SK-N-SH (cell line): ENCODE results near the gene TEAD1. TPM values are rescaled to one million over a fixed set of nuclear protein-coding genes. Genes with fewer than 3 reads are reported as not detected.

Experiments used
- CTCF ChIA-PET: fragments of 300-600, 350-600 bp; formaldehyde crosslinking; extraction: SDS; loops from one replicate; lab custom pipeline; 2021; lab: Yijun Ruan, JAX
- POLR2A ChIA-PET: fragments of 350-600 bp; sonication (Branson Sonifier 250); formaldehyde crosslinking; extraction: SDS; loops from one replicate; lab custom pipeline; 2020; ENCODE audit warnings: antibody characterized with exemption, inconsistent platforms; lab: Yijun Ruan, JAX
- DNase-seq: peaks from one replicate; pipeline ENCODE4 v3.0.0; 2012
- H2AFZ ChIP-seq: fragments of 200-600 bp; sonication (generic); 2 replicates; pipeline ENCODE4 v1.8.1; 2016; ENCODE audit warnings: antibody characterized with exemption, mild to moderate bottlenecking, low read depth
- H3F3A ChIP-seq: fragments of 200-600 bp; sonication (generic); replicated peaks from 2 replicates; pipeline ENCODE3; 2016; ENCODE audit warnings: antibody characterized with exemption, mild to moderate bottlenecking; ENCODE audit not compliant: insufficient read depth
- H3K27ac ChIP-seq, 2 experiments: fragments of 200-500 bp in 1 of 2; fragments of 200-600 bp in 1 of 2; sonication (Bioruptor generic) in 1 of 2; sonication (generic), shearing (Covaris generic) in 1 of 2; 2 replicates each; pipeline versions ENCODE4 v1.5.1 to v1.6.1; 2014 to 2016; ENCODE audit warnings: low read depth in 2 of 2, inconsistent platforms in 1 of 2, low read length in 1 of 2, mild to moderate bottlenecking in 1 of 2, mixed read lengths in 1 of 2
- H3K27me3 ChIP-seq: fragments of 200-600 bp; sonication (generic), shearing (Covaris generic); 2 replicates; pipeline ENCODE4 v1.6.1; 2016; ENCODE audit warnings: mixed run types; ENCODE audit not compliant: insufficient read depth
- H3K36me3 ChIP-seq, 2 experiments: fragments of 200-500 bp in 1 of 2; fragments of 200-600 bp in 1 of 2; sonication (Bioruptor generic) in 1 of 2; sonication (generic) in 1 of 2; replicated peaks in 1 of 2; 2 replicates each; pipeline versions ENCODE3 to v1.5.1; 2014 to 2016; ENCODE audit warnings: low read length in 1 of 2, mild to moderate bottlenecking in 1 of 2; ENCODE audit not compliant: insufficient read depth in 2 of 2, control insufficient read depth in 1 of 2
- H3K4me1 ChIP-seq, 2 experiments: fragments of 200-500 bp in 1 of 2; fragments of 200-600 bp in 1 of 2; sonication (Bioruptor generic) in 1 of 2; sonication (generic), shearing (Covaris generic) in 1 of 2; 2 replicates each; pipeline versions ENCODE4 v1.5.1 to v1.6.1; 2014 to 2016; ENCODE audit warnings: low read depth in 1 of 2, low read length in 1 of 2, mixed run types in 1 of 2; ENCODE audit not compliant: insufficient read depth in 2 of 2, control insufficient read depth in 1 of 2
- H3K4me2 ChIP-seq: fragments of 200-600 bp; sonication (generic), shearing (Covaris generic); 2 replicates; pipeline ENCODE4 v1.6.1; 2017; ENCODE audit warnings: mixed run types
- H3K4me3 ChIP-seq, 2 experiments: fragments of 200-500 bp in 1 of 2; fragments of 200-600 bp in 1 of 2; sonication (Bioruptor generic) in 1 of 2; sonication (generic), shearing (Covaris generic) in 1 of 2; 2 replicates each; pipeline versions ENCODE4 v1.5.1 to v1.8.1; 2014 to 2016; ENCODE audit warnings: low read depth in 2 of 2, inconsistent platforms in 1 of 2, low read length in 1 of 2, mild to moderate bottlenecking in 1 of 2, mixed read lengths in 1 of 2, moderate library complexity in 1 of 2
- H3K79me2 ChIP-seq: fragments of 200-600 bp; sonication (generic); 2 replicates; pipeline ENCODE4 v1.8.1; 2017; ENCODE audit warnings: mild to moderate bottlenecking; ENCODE audit not compliant: insufficient read depth
- H3K9ac ChIP-seq: fragments of 200-600 bp; sonication (generic); 2 replicates; pipeline ENCODE4 v1.6.1; 2017; ENCODE audit warnings: mixed run types
- H3K9me2 ChIP-seq: fragments of 200-600 bp; sonication (generic); 2 replicates; pipeline ENCODE4 v1.6.1; 2017; ENCODE audit warnings: mixed run types
- H3K9me3 ChIP-seq: fragments of 200-600 bp; sonication (generic); 2 replicates; pipeline ENCODE4 v1.6.1; 2017; ENCODE audit warnings: mixed run types, mild to moderate bottlenecking, moderate library complexity
- H4K20me1 ChIP-seq: fragments of 200-600 bp; sonication (generic); 2 replicates; pipeline ENCODE4 v1.6.1; 2017; ENCODE audit warnings: mild to moderate bottlenecking, mixed run types; ENCODE audit not compliant: insufficient read depth
- CHD2 ChIP-seq: fragments of 150-350 bp; IDR thresholded peaks from 2 replicates; pipeline ENCODE4 v1.6.1; 2018; ENCODE audit warnings: low read length; ENCODE audit not compliant: partially characterized antibody
- EP300 ChIP-seq, 2 experiments: IDR thresholded peaks; 2 replicates each; pipeline versions ENCODE4 v1.4.0 to v1.6.1; 2012; ENCODE audit warnings: borderline replicate concordance in 1 of 2, low read depth in 1 of 2, low read length in 1 of 2
- EZH2phosphoT487 ChIP-seq: fragments of 200-600 bp; sonication (generic); IDR thresholded peaks from 2 replicates; pipeline ENCODE4 v1.6.1; 2017; ENCODE audit warnings: low read depth, mixed run types, mild to moderate bottlenecking, antibody characterized with exemption, moderate library complexity, borderline replicate concordance
- FOXJ3 ChIP-seq: sonication (generic); formaldehyde crosslinking; IDR thresholded peaks from 2 replicates; pipeline ENCODE4 v1.5.1; 2020; ENCODE audit warnings: mild to moderate bottlenecking, missing genetic modification reagents
- FOXM1 ChIP-seq: IDR thresholded peaks from 2 replicates; pipeline ENCODE4 v1.4.0; 2012; ENCODE audit warnings: low read depth, mild to moderate bottlenecking
- GABPA ChIP-seq: IDR thresholded peaks from 2 replicates; pipeline ENCODE4 v1.4.0; 2012; ENCODE audit warnings: low read depth, mild to moderate bottlenecking
- MEF2A ChIP-seq: IDR thresholded peaks from 2 replicates; pipeline ENCODE4 v1.4.0; 2012; ENCODE audit warnings: low read depth, borderline replicate concordance
- NFIC ChIP-seq: IDR thresholded peaks from 2 replicates; pipeline ENCODE4 v1.4.0; 2012; ENCODE audit warnings: borderline replicate concordance
- NRF1 ChIP-seq: IDR thresholded peaks from 2 replicates; pipeline ENCODE4 v1.6.1; 2012; ENCODE audit warnings: low read depth, mild to moderate bottlenecking, low read length
- RCOR1 ChIP-seq: fragments of 150-350 bp; IDR thresholded peaks from 2 replicates; pipeline ENCODE4 v1.6.1; 2017; ENCODE audit warnings: antibody characterized with exemption, low read length
- RXRA ChIP-seq: IDR thresholded peaks from 2 replicates; pipeline ENCODE4 v1.4.0; 2012; ENCODE audit warnings: low read depth, mild to moderate bottlenecking, borderline replicate concordance
- SIN3A ChIP-seq: IDR thresholded peaks from 2 replicates; pipeline ENCODE4 v1.6.1; 2012; ENCODE audit warnings: low read depth, mild to moderate bottlenecking, low read length, moderate library complexity, borderline replicate concordance
- SMC3 ChIP-seq: IDR thresholded peaks from 2 replicates; pipeline ENCODE4 v1.6.1; 2012; ENCODE audit warnings: low read depth, low read length, improper control_type of control experiment
- TCF12 ChIP-seq: IDR thresholded peaks from 2 replicates; pipeline ENCODE4 v1.4.0; 2012
- TEAD4 ChIP-seq: IDR thresholded peaks from 2 replicates; pipeline ENCODE4 v1.4.0; 2012; ENCODE audit warnings: mild to moderate bottlenecking, borderline replicate concordance; ENCODE audit not compliant: insufficient read depth
- YY1 ChIP-seq: IDR thresholded peaks from 2 replicates; pipeline ENCODE4 v1.4.0; 2012; ENCODE audit warnings: low read depth, mild to moderate bottlenecking
- WGBS: methylation state at CpG from one replicate; pipeline ENCODE4 v1.1.6; 2017; ENCODE audit warnings: low lambda C conversion rate; 5-methylcytosine and 5-hydroxymethylcytosine counted together
- polyA plus RNA-seq, 3 experiments: library from polyadenylated mRNA; depleted of rRNA; stranded (reverse); fragments of >200 nt; gene quantifications; 2 replicates each; pipeline ENCODE4 v1.2.3, GENCODE V29; 2012
- TF ChIP-seq, protein P1 (sequence below): fragments of 150-350 bp; IDR thresholded peaks from 2 replicates; pipeline ENCODE4 v1.6.1; 2016; ENCODE audit warnings: mild to moderate bottlenecking, low read depth, low read length
- TF ChIP-seq, protein P2 (sequence below): IDR thresholded peaks from 2 replicates; pipeline ENCODE4 v1.4.0; 2012; ENCODE audit warnings: low read depth
- TF ChIP-seq, protein P3 (sequence below): fragments of 200-600 bp; sonication (generic); IDR thresholded peaks from 2 replicates; pipeline ENCODE4 v1.6.1; 2017; ENCODE audit warnings: antibody characterized with exemption, mild to moderate bottlenecking, moderate library complexity
- TF ChIP-seq, protein P4 (sequence below): fragments of 150-350 bp; IDR thresholded peaks from 2 replicates; pipeline ENCODE4 v1.6.1; 2017; ENCODE audit warnings: antibody characterized with exemption, low read length, low read depth, borderline replicate concordance
- TF ChIP-seq, protein P5 (sequence below): IDR thresholded peaks from 2 replicates; pipeline ENCODE4 v1.4.0; 2012; ENCODE audit warnings: low read depth, borderline replicate concordance

The TEAD1 gene
- polyA plus RNA-seq, 1 of the 3 experiments (the other 2 are of a cell fraction), result 31.2 TPM

DNA sequence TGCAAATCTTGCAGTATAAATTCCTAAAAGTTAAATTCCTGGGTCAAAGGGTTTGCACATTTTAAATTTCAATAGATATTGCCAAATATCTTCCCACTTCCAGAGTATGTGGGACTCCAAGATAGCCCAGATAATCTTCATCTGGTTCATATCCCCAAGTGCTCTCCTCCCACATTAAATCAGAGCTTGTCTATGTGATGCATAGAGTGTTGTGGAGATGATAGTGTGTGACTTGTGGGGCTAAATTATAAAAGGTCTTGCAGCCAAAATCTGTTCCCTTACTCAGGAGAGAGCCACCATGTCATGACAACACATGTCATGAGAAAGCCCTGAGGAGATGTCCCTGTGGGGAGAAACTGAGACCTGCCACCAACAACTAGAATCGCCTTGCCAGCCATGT is 39.9 kb upstream of the TEAD1 start:
- 85% methylated on average over 1 of the region's 1 CpG for WGBS
- POLR2A ChIA-PET, result no interaction called here
- CTCF ChIA-PET, result no interaction called here

DNA sequence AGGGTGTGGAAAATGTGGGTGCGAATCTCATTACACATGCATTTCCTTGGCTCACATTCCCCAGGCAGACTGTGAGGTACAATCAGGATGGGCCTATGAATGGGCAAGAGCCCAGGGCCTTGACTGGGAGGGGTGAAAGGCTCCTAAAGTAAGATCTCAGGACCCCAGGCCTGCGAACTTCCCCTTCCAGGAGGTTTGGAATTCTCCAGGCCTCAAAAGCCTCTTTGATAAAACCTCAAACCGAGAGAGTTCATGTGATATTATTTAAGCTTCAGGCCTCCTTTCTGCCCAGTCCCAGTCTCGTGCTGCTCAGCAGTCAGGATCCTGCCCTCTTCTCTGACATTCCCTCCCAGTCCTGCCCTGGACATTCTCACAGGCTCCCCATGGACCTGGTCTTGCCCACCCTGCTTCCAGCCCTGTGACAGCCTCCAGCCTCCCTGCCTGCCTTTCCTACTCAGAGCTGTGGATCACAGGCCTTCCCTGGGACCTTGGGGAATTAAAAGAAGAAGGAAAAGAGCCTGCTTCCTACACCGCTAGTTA is 37.3 kb upstream of the TEAD1 start:
- H3K9ac ChIP-seq, result no peak overlapping the region
- H3K27ac ChIP-seq, result no peak overlapping the region
- no peaks in the 10 kb centered on the region for H3K9me3 ChIP-seq
- no peak overlapping the region for H2AFZ ChIP-seq
- no peak overlapping the region for H3K4me2 ChIP-seq
- H3K79me2 ChIP-seq, result no peaks in the 10 kb centered on the region
- no peaks in the 10 kb centered on the region for H4K20me1 ChIP-seq
- no peak for DNase-seq
- TF ChIP-seq GABPA (no peak), RXRA (no peak), EZH2phosphoT487 (no peak), CHD2 (no peak), NFIC (no peak), NRF1 (no peak), YY1 (no peak), SMC3 (no peak), FOXM1 (no peak), TEAD4 (no peak), RCOR1 (no peak), SIN3A (no peak), EP300 (IDR thresholded peaks at IDR 0.05; ENCODE audit: borderline replicate concordance in 1 of 2, low read depth in 1 of 2, low read length in 1 of 2) (no peak), MEF2A (no peak), FOXJ3 (CRISPR knock-in tag) (no peak)
- TF ChIP-seq, protein P1, sequence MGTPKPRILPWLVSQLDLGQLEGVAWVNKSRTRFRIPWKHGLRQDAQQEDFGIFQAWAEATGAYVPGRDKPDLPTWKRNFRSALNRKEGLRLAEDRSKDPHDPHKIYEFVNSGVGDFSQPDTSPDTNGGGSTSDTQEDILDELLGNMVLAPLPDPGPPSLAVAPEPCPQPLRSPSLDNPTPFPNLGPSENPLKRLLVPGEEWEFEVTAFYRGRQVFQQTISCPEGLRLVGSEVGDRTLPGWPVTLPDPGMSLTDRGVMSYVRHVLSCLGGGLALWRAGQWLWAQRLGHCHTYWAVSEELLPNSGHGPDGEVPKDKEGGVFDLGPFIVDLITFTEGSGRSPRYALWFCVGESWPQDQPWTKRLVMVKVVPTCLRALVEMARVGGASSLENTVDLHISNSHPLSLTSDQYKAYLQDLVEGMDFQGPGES, result no peak
- TF ChIP-seq, protein P2, sequence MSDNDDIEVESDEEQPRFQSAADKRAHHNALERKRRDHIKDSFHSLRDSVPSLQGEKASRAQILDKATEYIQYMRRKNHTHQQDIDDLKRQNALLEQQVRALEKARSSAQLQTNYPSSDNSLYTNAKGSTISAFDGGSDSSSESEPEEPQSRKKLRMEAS, result no peak
- TF ChIP-seq, protein P3, sequence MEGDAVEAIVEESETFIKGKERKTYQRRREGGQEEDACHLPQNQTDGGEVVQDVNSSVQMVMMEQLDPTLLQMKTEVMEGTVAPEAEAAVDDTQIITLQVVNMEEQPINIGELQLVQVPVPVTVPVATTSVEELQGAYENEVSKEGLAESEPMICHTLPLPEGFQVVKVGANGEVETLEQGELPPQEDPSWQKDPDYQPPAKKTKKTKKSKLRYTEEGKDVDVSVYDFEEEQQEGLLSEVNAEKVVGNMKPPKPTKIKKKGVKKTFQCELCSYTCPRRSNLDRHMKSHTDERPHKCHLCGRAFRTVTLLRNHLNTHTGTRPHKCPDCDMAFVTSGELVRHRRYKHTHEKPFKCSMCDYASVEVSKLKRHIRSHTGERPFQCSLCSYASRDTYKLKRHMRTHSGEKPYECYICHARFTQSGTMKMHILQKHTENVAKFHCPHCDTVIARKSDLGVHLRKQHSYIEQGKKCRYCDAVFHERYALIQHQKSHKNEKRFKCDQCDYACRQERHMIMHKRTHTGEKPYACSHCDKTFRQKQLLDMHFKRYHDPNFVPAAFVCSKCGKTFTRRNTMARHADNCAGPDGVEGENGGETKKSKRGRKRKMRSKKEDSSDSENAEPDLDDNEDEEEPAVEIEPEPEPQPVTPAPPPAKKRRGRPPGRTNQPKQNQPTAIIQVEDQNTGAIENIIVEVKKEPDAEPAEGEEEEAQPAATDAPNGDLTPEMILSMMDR, result no peak
- TF ChIP-seq, protein P4, sequence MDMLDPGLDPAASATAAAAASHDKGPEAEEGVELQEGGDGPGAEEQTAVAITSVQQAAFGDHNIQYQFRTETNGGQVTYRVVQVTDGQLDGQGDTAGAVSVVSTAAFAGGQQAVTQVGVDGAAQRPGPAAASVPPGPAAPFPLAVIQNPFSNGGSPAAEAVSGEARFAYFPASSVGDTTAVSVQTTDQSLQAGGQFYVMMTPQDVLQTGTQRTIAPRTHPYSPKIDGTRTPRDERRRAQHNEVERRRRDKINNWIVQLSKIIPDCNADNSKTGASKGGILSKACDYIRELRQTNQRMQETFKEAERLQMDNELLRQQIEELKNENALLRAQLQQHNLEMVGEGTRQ, result no peak
- TF ChIP-seq, all 33 proteins: peak for 0
- H3K27me3 ChIP-seq, result no peaks in the 10 kb centered on the region
- POLR2A ChIA-PET, result no interaction called here
- no peaks in the 10 kb centered on the region for H3K4me1 ChIP-seq
- H3K4me3 ChIP-seq, result no peak overlapping the region
- CTCF ChIA-PET, result no interaction called here
- no peaks in the 10 kb centered on the region for H3K9me2 ChIP-seq
- no peaks in the 10 kb centered on the region for H3K36me3 ChIP-seq
- H3F3A ChIP-seq, result no peaks in the 10 kb centered on the region
- WGBS, result 65% methylated on average over 3 of the region's 5 CpGs

More for the DNA sequence above, 39.9 kb upstream of the TEAD1 start:
- no peaks in the 10 kb centered on the region for H4K20me1 ChIP-seq
- H3K27ac ChIP-seq, result no peak overlapping the region
- no peaks in the 10 kb centered on the region for H3F3A ChIP-seq
- no peak overlapping the region for H3K9ac ChIP-seq
- no peak overlapping the region for H3K4me3 ChIP-seq
- H3K27me3 ChIP-seq, result no peaks in the 10 kb centered on the region
- H3K9me2 ChIP-seq, result no peaks in the 10 kb centered on the region
- H3K79me2 ChIP-seq, result no peaks in the 10 kb centered on the region
- H3K36me3 ChIP-seq, result no peaks in the 10 kb centered on the region
- no peak overlapping the region for H2AFZ ChIP-seq
- no peak overlapping the region for H3K4me2 ChIP-seq
- TF ChIP-seq TCF12, result no peak
- TF ChIP-seq, protein P5, sequence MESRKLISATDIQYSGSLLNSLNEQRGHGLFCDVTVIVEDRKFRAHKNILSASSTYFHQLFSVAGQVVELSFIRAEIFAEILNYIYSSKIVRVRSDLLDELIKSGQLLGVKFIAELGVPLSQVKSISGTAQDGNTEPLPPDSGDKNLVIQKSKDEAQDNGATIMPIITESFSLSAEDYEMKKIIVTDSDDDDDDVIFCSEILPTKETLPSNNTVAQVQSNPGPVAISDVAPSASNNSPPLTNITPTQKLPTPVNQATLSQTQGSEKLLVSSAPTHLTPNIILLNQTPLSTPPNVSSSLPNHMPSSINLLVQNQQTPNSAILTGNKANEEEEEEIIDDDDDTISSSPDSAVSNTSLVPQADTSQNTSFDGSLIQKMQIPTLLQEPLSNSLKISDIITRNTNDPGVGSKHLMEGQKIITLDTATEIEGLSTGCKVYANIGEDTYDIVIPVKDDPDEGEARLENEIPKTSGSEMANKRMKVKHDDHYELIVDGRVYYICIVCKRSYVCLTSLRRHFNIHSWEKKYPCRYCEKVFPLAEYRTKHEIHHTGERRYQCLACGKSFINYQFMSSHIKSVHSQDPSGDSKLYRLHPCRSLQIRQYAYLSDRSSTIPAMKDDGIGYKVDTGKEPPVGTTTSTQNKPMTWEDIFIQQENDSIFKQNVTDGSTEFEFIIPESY, result no peak
- no peak for DNase-seq
- H3K9me3 ChIP-seq, result no peaks in the 10 kb centered on the region
- no peaks in the 10 kb centered on the region for H3K4me1 ChIP-seq
